Measurements from ENCODE around the gene INHBC.
"Not testable (repeated sequence)": the region's sequence is repeated elsewhere in the genome, so short reads cannot be mapped to it uniquely, and the experiment has no call there.

Gene INHBC

DNA sequence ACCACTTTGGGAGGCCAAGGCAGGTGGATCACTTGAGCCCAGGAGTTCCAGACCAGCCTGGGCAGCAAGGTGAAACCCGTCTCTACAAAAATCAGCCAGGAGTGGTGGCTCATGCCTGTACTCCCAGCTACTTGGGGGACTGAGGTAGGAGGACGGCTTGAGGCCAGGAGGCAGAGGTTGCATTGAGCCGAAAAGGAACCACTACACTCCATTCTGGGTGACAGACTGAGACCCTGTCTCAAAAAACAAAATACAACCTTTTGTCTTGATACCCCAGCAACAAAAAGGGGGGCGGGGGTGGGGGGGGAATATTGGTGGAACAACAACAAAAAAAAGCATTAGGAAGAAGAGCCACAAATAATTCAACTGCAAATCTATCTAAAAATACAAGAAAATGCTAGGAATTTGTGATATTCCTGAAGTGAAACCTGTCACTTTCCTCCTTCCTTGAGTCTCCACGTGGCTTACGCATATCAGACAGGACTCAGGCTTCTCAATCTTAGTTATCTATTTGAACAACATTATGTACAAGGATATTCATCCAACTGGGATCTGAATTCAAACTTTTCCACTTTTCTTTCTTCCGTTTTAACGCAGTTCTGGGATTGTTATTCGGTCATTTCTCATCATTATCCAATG lies 5.0 kb upstream of the INHBC start:
- peak; percentile 31 for DNase-seq (ENCODE audit: low read depth)

DNA sequence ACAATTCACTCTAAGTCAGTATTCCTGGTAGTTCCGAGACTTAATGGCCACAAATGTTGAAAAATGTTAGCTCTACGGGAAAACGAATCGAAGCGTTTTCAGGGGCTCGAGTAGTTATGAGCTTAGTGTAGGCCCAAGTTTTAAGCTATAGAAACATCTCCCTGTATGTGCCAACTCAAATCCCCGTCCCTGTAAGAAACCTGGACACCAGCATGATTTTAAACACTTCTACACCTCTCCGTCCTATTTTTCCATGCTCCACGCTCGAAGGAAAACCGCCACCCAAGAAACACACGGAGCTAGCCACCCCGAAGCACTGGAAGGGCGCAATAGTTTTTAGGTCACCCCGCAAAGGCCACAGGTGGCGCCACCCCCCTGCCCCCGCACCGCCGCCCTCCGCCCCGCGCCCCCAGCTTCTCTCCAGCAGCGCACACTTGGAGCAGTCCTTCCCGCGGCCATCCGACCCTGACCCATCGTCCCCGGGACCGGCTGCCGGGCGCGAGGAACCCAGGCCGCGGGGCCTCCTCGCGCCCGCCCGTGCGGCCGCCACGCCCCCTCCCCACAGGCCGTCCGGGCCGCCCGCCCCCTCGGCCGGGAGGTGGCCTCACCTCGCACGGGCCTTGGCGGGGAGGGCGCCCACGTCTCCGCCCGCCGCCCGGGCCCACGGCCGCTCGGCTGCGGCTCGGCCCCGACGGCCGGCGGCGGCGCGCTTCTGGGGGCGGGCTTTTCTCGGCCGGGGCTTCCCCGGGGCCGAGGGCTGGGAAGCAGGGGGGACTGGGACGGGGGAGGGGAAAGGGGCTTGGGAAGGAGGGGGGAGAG lies 4.3 kb upstream of the INHBC start:
- DNase-seq (ENCODE audit: low read depth), result peak; percentile 40

DNA sequence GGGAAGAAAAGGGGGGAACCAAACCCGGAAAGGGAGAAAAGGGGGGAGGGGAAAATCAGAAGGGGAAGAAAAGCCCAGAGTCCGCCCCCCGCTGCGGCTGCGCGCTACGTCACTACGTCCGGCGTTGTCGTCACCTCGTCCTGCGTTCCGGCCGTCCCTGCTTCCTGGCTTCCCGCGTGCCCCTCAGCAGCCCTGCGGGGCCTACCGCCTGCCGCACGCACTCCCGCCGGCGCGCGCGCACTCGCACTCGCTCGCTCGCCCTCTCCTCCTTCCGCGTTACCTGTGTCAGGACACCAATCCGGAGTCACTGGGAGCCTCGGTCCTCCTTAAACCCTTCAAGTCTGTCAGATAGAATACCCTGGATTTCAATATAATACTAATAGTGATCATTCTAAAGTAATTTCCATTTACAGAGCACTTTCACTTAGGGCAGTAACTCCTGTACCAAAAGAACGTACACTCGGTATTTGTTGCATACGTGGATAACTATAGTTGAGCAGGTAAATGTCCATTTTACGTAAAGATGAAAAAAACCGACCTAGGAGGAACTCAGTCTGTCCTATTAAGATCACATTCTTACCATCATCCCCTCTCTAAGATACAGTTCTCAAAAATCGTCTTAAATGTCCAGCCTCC lies 3.5 kb upstream of the INHBC start, which contains the start of gene R3HDM2:
R3HDM2 (minus strand) TSS at position 113 of the 636 bp plus-strand sequence. CDS start 120,615 bp downstream, outside the sequence.
- DNase-seq (ENCODE audit: low read depth), result peak; percentile 94

- DNase-seq (ENCODE audit: low read depth), result no peak
Measured at GRCh38 chr12:57431654-57432188, 2.9 kb upstream of the INHBC start.

- no peak for DNase-seq (ENCODE audit: low read depth)
Measured at GRCh38 chr12:57433370-57433769, 1.2 kb upstream of the INHBC start.

- no peak for DNase-seq (ENCODE audit: low read depth)
Measured at GRCh38 chr12:57435293-57435692, 709 bp downstream of the INHBC start.

DNA sequence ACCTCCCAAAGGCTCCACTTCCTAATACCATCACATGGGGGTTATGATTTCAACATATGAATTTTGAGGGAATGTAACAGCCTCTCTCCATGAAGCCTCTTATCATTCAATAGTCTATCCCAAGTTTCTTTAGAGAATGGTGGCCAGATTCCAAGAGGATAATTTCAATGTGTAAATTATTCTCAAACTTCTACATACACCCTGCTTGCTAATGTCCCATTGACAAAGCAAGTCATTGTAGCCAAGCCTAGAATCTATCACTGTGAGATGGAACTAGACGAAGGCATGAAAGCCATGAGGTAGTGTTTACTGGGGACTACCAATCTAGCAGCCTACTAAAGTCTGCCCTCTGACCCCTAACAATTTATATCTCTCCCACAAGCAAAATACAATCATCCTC lies 3.8 kb downstream of the INHBC start:
- DNase-seq (ENCODE audit: low read depth), result no peak

- no peak for DNase-seq (ENCODE audit: low read depth)
Measured at GRCh38 chr12:57439762-57440266, 5.2 kb downstream of the INHBC start.

- DNase-seq (ENCODE audit: low read depth), result not testable (repeated sequence)
Measured at GRCh38 chr12:57441393-57441792, 6.8 kb downstream of the INHBC start.

DNA sequence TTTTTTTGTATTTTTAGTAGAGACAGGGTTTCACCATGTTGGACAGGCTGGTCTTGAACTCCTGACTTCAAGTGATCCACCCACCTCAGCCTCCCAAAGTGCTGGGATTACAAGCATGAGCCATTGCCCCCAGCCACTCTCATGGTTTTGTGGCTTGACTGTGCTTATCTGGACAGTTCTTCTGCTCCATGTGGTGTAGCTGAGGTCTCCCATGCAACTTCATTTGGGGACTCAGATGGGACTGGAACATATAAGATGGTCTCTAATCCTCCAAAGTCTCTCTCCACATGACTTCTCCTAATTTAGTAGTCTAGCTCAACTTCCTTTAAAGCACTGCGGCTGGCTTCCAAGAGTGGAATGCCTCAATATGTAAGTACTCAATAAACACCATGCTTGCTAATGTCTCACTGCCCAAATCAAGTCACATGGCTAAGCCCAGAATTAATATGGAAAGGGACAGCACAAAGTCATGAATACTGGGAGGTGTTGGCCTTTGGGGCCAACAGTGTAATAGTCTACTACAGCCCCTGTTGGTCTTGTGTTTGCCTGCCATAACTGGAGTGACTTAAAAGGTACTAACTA lies 7.4 kb downstream of the INHBC start:
- DNase-seq (ENCODE audit: low read depth), result peak; percentile 56

GRCh38 chr12:57444337-57444736 lies 9.8 kb downstream of the INHBC start:
- DNase-seq (ENCODE audit: low read depth), result not testable (repeated sequence)

- no peak for DNase-seq (ENCODE audit: low read depth)
Measured at GRCh38 chr12:57444744-57445143, 10.2 kb downstream of the INHBC start.

- DNase-seq (ENCODE audit: low read depth), result no peak
Measured at GRCh38 chr12:57446292-57446960, 11.8 kb downstream of the INHBC start.

DNA sequence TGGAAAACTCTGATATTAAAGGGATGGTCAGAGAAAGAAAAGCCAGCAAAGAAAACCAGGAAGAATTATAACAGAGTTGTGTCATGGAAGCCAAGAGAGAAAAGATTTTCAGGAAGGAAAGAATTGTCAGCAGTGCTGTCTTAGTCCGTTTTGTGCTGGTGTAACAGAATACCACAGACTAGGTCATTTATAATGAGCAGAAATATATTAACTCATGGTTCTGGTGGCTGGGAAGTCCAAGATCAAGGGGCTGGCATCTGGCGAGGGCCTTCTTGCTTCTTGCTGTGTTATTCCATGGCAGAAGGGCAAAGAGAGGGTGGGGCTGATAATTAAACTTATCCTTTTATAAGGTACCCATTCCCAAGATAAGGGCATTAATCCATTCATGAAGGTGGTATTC lies 14.1 kb downstream of the INHBC start:
- no peak for DNase-seq (ENCODE audit: low read depth)

- DNase-seq (ENCODE audit: low read depth), result no peak
Measured at GRCh38 chr12:57449375-57449774, 14.8 kb downstream of the INHBC start.

GRCh38 chr12:57450057-57450456 lies 15.5 kb downstream of the INHBC start:
- no peak for DNase-seq (ENCODE audit: low read depth)

- DNase-seq (ENCODE audit: low read depth), result peak; percentile 51
Measured at GRCh38 chr12:57451233-57451778, 16.7 kb downstream of the INHBC start.

GRCh38 chr12:57452181-57452936 lies 17.8 kb downstream of the INHBC start:
- DNase-seq (ENCODE audit: low read depth), result peak; percentile 96

DNA sequence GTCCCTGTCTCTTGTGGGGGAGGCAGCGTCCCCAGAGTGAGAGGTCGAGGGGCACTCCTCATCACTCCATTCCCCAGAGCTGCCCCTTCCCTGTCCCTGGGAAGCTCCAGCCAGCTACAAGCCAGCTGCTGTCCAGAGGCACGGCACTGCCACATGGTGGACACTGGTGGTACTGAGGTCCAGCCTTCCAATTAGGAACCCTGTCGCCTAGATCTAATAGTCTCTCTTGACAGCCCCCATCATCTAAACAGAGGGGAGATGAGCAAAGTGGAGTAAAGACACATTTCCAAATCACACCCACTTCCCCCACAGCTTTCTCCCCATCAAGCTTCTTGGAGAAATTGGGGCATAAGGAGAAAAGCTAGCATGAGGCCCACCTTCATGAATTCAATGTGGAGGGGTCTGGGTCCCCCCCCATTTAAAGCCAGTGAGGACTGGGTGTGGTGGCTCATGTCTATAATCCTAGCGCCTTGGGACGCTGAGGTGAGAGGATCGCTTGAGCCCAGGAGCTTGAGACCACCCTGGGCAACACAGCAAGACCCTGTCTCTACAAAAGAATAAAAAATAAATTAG lies 18.4 kb downstream of the INHBC start:
- peak; percentile 86 for DNase-seq (ENCODE audit: low read depth)

DNA sequence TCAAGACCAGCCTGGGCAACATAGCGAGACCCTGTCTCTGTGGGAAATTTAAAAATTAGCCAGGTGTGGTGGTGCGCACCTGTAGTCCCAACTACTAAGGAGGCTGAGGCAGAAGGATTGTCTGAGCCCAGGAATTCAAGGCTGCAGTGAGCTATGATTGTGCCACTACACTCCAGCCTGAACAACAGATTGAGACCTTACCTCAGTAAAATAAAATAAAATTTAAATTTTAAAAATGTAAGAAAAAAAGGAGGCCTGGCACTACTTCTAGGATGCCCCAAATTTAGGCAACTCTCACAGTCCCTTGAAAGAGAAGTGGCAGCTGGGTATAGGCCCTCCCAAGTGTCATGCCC lies 19.6 kb downstream of the INHBC start:
- no peak for DNase-seq (ENCODE audit: low read depth)
